NB4 (cell line): ENCODE measurements around the gene BACH2.

Experiments
- MYC ChIP-seq: IDR thresholded peaks from 2 replicates; pipeline ENCODE4 v1.6.1; 2011; ENCODE audit warnings: low read depth, low read length
- POLR2A ChIP-seq: IDR thresholded peaks from 2 replicates; pipeline ENCODE4 v1.6.1; 2011; ENCODE audit warnings: mild to moderate bottlenecking; ENCODE audit not compliant: insufficient read length; ENCODE audit errors: extremely low read depth
- TF ChIP-seq, protein P1 (sequence below): IDR thresholded peaks from one replicate; pipeline ENCODE4 v1.5.1; 2012; ENCODE audit warnings: low read depth, low read length
- TF ChIP-seq, protein P2 (sequence below): IDR thresholded peaks from 2 replicates; pipeline ENCODE4 v1.6.1; 2011; ENCODE audit warnings: low read depth, low read length

- TF ChIP-seq, protein P1, sequence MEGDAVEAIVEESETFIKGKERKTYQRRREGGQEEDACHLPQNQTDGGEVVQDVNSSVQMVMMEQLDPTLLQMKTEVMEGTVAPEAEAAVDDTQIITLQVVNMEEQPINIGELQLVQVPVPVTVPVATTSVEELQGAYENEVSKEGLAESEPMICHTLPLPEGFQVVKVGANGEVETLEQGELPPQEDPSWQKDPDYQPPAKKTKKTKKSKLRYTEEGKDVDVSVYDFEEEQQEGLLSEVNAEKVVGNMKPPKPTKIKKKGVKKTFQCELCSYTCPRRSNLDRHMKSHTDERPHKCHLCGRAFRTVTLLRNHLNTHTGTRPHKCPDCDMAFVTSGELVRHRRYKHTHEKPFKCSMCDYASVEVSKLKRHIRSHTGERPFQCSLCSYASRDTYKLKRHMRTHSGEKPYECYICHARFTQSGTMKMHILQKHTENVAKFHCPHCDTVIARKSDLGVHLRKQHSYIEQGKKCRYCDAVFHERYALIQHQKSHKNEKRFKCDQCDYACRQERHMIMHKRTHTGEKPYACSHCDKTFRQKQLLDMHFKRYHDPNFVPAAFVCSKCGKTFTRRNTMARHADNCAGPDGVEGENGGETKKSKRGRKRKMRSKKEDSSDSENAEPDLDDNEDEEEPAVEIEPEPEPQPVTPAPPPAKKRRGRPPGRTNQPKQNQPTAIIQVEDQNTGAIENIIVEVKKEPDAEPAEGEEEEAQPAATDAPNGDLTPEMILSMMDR = no peak
- TF ChIP-seq POLR2A (no peak), MYC (no peak)
- TF ChIP-seq, protein P2, sequence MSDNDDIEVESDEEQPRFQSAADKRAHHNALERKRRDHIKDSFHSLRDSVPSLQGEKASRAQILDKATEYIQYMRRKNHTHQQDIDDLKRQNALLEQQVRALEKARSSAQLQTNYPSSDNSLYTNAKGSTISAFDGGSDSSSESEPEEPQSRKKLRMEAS = no peak
Measured at GRCh38 chr6:90118069-90118468, 178.6 kb downstream of the BACH2 start.
